Testis (tissue), 3 donors: ENCODE measurements around the gene ENDOV. TPM values are rescaled to one million over a fixed set of nuclear protein-coding genes. Genes with fewer than 3 reads are reported as not detected.
A peak's percentile ranks its signal among the peaks of the same experiment; 100 is the strongest.

Experiments used
- DNase-seq: peaks from one replicate; pipeline ENCODE4 v3.0.0-alpha.2; 2019
- H3K27ac ChIP-seq, 2 donors: fragments of 200-600 bp; sonication (generic); one replicate each; pipeline ENCODE4 v1.5.1; 2019
- H3K27me3 ChIP-seq: fragments of 200-600 bp; sonication (generic); one replicate; pipeline ENCODE4 v1.5.1; 2019
- H3K36me3 ChIP-seq: fragments of 200-600 bp; sonication (generic); one replicate; pipeline ENCODE4 v1.5.1; 2017; ENCODE audit warnings: low read depth; ENCODE audit errors: missing control alignments
- H3K4me1 ChIP-seq: fragments of 200-600 bp; sonication (generic); one replicate; pipeline ENCODE4 v1.5.1; 2019
- H3K4me3 ChIP-seq, 2 donors: fragments of 200-600 bp; sonication (generic); one replicate each; pipeline ENCODE4 v1.5.1; 2017 to 2019
- H3K9me3 ChIP-seq: fragments of 200-600 bp; sonication (generic); one replicate; pipeline ENCODE4 v1.5.1; 2017
- POLR2A ChIP-seq: fragments of 450-650 bp; IDR thresholded peaks from one replicate; pipeline ENCODE4 v1.6.1; 2017; ENCODE audit warnings: antibody characterized with exemption, mild to moderate bottlenecking, moderate library complexity
- WGBS, 2 donors: methylation state at CpG; one replicate each; pipeline ENCODE4 v1.1.5; 2018; 5-methylcytosine and 5-hydroxymethylcytosine counted together
- intact Hi-C: fragments of 100-400 bp; cut with DNase I; formaldehyde crosslinking; loops from one replicate; pipeline ENCODE4 v1.15.1; 2023; ENCODE audit warnings: low total_unique reads
- polyA plus RNA-seq: library from polyadenylated mRNA; stranded (reverse); fragments of 350-450 nt; fragmentation: Illumina TruSeq; extraction: RNeasy Lipid Tissue Mini Kit (QIAGEN cat#74804); gene quantifications from one replicate; pipeline ENCODE4 v1.2.3, GENCODE V29; 2014; ENCODE audit warnings: low read depth, low replicate concordance; ENCODE audit not compliant: insufficient read depth
- total RNA-seq, 2 donors: library from RNA; depleted of rRNA; stranded (reverse); fragments of >200 nt; gene quantifications; one replicate each; pipeline ENCODE4 v1.2.3, GENCODE V29; 2016
- TF ChIP-seq, protein P1 (sequence below), 3 experiments: fragments of 450-650 bp in 2 of 3; fragments of 200-600 bp in 1 of 3; sonication (generic) in 1 of 3; IDR thresholded peaks; one replicate each; pipeline ENCODE4 v1.5.1; 2016 to 2019; ENCODE audit warnings: antibody characterized with exemption in 3 of 3, mild to moderate bottlenecking in 2 of 3, moderate library complexity in 1 of 3

Gene ENDOV
- total and polyA plus RNA-seq, 3 donors from 2014 or later = 41.4 to 63.9 (median 55.2) TPM

DNA sequence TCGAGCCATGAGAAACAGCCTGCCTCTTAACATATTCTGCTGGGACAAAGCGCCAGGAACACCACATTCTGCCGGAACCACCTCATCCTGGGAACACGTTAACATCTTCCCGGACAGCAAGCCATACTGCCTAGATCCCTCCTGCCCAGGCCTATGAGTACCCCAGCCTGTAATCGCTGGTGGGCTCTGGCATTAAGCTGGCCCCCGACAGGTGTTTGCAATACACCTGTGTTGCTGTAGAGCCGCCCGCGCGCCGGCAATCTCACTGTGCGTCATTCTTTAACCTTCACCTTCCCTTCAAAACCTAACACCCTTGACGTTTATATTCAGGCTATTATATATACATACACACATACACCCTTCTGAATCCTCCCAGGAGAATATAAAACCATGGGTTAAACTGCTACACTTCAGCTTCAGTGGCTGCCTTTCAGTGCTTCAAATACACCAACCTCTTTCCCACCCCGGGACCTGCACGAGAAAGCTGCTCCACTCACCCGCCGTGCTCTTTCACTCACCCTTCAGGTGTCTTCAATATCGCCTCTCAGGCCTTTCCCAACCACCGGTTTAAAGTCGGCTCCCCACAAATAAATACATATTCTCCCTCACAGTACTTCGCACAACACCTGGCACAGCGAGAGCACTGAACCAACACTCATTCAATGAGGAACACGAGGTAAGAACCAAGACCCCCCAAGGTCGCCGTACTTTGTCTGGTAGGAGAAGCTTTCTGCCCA, 1.0 kb upstream of the ENDOV start:
- no peaks in the 10 kb centered on the region for H3K27me3 ChIP-seq
- WGBS, 2 donors = 33 to 34% methylated on average over 26 of the region's 26 CpGs
- no peaks in the 10 kb centered on the region for H3K9me3 ChIP-seq
- H3K4me3 ChIP-seq = peak overlapping the region; percentile 86 to 98
- intact Hi-C loops = no loop called here
- DNase-seq = no peak
- H3K36me3 ChIP-seq = no peaks in the 10 kb centered on the region
- peaks cover 15% of the 10 kb centered on the region for H3K4me1 ChIP-seq
- TF ChIP-seq, protein P1, sequence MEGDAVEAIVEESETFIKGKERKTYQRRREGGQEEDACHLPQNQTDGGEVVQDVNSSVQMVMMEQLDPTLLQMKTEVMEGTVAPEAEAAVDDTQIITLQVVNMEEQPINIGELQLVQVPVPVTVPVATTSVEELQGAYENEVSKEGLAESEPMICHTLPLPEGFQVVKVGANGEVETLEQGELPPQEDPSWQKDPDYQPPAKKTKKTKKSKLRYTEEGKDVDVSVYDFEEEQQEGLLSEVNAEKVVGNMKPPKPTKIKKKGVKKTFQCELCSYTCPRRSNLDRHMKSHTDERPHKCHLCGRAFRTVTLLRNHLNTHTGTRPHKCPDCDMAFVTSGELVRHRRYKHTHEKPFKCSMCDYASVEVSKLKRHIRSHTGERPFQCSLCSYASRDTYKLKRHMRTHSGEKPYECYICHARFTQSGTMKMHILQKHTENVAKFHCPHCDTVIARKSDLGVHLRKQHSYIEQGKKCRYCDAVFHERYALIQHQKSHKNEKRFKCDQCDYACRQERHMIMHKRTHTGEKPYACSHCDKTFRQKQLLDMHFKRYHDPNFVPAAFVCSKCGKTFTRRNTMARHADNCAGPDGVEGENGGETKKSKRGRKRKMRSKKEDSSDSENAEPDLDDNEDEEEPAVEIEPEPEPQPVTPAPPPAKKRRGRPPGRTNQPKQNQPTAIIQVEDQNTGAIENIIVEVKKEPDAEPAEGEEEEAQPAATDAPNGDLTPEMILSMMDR (IDR thresholded peaks at IDR 0.05) = no peak
- TF ChIP-seq POLR2A = no peak
- H3K27ac ChIP-seq = no peak overlapping the region

DNA sequence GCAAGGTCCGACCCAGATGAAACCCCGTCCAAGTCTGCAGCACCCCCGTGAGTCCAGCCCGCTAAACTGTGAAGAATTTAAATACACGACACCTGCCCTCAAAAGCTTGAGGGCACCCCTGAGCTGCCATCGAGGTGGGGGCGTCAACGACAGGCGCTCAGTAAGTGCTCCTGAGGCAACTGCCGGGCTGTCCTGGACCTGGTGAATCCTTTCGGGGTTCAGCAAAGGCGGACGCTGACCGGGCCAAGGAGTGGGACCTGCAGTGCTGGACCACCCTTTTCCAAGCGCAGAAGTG, 512 bp upstream of the ENDOV start:
- Histone ChIP-seq H3K27me3 (no peaks in the 10 kb centered on the region), H3K4me3 (peak overlapping the region; percentile 86 to 98), H3K4me1 (peaks cover 14% of the 10 kb centered on the region), H3K27ac (peak overlapping the region; percentile 98 to 99), H3K9me3 (no peaks in the 10 kb centered on the region), H3K36me3 (no peaks in the 10 kb centered on the region)
- no peak for TF ChIP-seq POLR2A
- intact Hi-C loops = no loop called here
- 0 to 1% methylated on average over 7 to 13 of the region's 15 CpGs for WGBS, 2 donors
- peak; percentile 33 for DNase-seq

DNA sequence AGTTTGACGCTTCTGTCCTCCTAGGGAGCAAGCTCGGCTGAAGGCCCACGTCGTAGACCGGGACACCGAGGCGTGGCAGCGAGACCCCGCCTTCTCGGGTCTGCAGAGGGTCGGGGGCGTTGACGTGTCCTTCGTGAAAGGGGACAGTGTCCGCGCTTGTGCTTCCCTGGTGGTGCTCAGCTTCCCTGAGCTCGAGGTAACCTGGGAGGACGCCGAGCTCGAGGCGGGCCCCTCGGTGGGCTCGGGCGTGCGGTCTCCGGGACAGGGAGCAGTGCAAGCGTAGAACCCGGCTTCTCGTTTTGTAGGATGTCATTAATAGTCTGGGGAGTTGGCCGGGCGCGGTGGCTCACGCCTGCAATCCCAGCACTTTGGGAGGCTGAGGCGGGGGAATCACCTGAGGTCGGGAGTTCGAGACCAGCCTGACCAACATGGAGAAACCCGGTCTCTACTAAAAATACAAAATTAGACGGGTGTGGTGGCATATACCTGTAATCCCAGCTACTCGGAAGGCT, 715 bp downstream of the ENDOV start:
- intact Hi-C loops = no loop called here
- Histone ChIP-seq H3K27ac (peak overlapping the region; percentile 98 to 99), H3K4me1 (peaks cover 14% of the 10 kb centered on the region), H3K36me3 (no peaks in the 10 kb centered on the region), H3K9me3 (no peaks in the 10 kb centered on the region), H3K4me3 (peak overlapping the region; percentile 86 to 98), H3K27me3 (no peaks in the 10 kb centered on the region)
- 8 to 17% methylated on average over 4 to 39 of the region's 39 CpGs for WGBS, 2 donors
- no peak for DNase-seq
- TF ChIP-seq POLR2A = no peak
- TF ChIP-seq, protein P1 (IDR thresholded peaks at IDR 0.05) = no peak

DNA sequence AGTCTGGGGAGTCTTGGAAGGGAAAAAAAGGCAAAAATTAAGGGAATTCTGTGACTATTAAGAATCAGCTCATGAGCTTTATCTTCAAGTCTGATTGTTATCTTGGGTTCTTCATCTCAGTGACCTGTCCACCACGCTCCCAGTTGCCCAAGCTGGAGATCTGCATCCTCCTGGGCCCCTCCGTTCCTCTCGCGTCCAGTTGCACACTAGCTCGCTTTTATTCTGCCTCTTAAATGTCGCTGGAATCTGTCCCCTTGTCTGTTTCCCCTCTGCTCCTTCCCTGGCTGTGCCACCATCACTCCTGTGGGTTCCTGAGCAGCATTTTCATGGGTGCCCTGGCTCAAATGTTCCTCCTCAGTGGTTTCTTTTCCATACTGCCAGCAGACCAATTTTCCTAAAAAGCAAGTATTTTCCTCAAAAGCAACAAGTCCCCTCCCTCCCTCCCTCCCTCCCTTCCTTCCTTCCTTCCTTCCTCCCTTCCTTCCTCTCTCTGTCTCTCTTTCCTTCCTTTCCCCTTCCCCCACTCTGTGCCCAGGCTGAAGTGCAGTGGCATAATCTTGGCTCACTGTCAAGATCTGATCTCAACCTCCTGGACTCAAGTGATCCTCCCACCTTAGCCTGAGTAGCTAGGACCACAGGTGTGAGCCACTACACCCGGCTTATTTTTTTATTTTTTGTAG, 1.4 kb downstream of the ENDOV start:
- peak overlapping the region in 1 of 2 donors; percentile 98 for H3K4me3 ChIP-seq
- H3K9me3 ChIP-seq = no peaks in the 10 kb centered on the region
- H3K36me3 ChIP-seq = no peaks in the 10 kb centered on the region
- no peaks in the 10 kb centered on the region for H3K27me3 ChIP-seq
- WGBS, 2 donors = 60 to 64% methylated on average over 7 of the region's 7 CpGs
- intact Hi-C loops = no loop called here
- H3K27ac ChIP-seq = no peak overlapping the region
- H3K4me1 ChIP-seq = peaks cover 14% of the 10 kb centered on the region
- no peak for DNase-seq
- no peak for TF ChIP-seq POLR2A
- TF ChIP-seq, protein P1 (IDR thresholded peaks at IDR 0.05) = no peak

DNA sequence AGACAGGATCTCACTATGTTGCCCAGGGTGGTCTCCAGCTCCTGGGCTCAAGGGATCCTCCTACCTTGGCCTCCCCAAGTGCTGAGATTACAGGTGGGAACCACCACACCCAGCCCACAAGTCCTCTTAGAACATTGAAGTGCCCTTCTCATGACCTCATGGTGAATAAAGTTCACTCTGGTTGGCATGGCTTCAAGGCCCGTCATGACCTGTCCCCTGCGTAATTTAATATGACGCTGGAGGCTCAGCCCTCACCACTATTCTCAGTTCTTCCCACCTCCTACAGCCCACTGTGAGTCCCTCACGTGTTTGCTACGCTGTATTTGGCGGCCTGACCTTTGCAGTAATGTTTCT, 1.9 kb downstream of the ENDOV start:
- no peak for DNase-seq
- Histone ChIP-seq H3K36me3 (no peaks in the 10 kb centered on the region), H3K4me3 (no peak overlapping the region), H3K27me3 (no peaks in the 10 kb centered on the region), H3K27ac (no peak overlapping the region), H3K4me1 (peaks cover 14% of the 10 kb centered on the region), H3K9me3 (no peaks in the 10 kb centered on the region)
- 89 to 93% methylated on average over 6 of the region's 6 CpGs for WGBS, 2 donors
- TF ChIP-seq, protein P1 (IDR thresholded peaks at IDR 0.05) = no peak
- no peak for TF ChIP-seq POLR2A
- intact Hi-C loops = no loop called here
